Fibroblast of skin of back (primary cell): ENCODE measurements around the gene LGALS12.

Source experiments
- DNase-seq: peaks from one replicate; pipeline ENCODE4 v3.0.0-alpha.2; 2013

Gene LGALS12

DNA sequence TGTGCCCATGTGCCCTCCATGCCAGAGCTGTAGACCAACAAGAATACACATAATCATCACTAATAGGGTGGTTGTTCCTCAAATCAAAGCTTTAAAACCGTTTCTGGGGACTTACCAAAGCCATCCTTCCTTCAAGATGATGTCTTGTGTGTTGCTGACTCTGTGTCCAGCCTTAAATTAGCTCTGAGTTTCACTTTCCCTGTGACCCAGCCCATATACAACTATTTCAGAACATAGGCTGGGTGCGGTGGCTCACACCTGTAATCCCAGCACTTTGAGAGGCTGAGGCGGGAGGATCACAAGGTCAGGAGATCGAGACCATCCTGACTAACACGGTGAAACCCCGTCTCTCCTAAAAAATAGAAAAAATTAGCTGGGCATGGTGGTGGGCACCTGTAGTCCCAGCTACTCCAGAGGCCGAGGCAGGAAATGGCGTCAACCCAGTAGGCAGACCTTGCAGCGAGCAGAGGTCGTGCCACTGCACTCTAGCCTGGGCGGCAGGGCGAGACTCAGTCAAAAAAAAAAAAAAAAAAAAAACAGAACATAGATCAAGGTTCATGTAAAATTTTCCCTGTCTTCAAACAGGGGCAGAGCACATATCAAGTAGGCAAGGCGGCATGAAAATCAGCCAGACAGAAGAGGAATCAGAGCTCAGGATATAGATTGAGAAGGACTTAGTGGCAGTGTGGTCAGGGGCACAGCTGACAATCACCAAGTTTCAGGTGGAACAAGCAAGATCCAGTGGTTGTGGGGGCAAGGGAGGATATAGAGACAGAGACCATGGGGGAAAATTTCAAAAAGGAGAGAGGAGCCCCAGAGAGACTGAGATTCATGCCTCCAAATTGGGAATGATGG, 57.5 kb downstream of the LGALS12 start, which contains the start of gene PLAAT2:
Gene PLAAT2, minus strand, starts transcription at position 179 of the 855 bp plus-strand sequence. Its CDS starts 55 bp downstream, at position 124.
- no peak for DNase-seq

- DNase-seq, result no peak
Measured at GRCh38 chr11:63564056-63564774, 58.3 kb downstream of the LGALS12 start.

DNA sequence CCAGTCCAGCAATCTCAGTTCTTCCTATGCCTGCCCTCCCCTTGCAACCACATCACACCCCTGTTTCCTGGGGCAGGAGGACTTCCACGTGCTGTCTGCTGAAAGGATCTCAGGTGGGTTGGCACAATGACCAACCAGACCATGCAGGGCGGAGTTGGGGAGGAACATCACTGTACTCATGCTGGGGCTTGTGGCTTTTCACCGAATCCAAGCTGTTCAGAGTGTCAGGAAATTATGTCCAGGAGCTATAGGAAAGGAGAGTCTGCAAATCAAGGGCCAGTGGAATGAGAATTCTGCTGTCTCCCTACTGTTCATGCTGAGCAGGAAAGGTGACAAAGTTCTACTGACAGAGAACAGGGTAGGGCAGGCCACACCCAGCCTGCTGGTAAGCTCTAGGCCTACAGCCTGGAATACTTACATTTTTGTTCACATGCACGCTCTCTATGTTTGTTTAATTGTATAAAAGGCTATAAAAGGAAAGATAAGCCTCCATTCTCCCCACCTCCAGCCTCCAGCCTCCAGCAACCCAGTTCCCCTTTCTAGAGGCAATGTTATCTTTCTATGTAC, 59.0 kb downstream of the LGALS12 start:
- DNase-seq, result no peak
